IMR-90 (cell line): ENCODE measurements around the gene CHRM4. TPM values are rescaled to one million over a fixed set of nuclear protein-coding genes. Genes with fewer than 3 reads are reported as not detected.

Source experiments
- ATAC-seq: fragments of 200-7000 bp; cut with Tn5 transposase; 2 replicates; pipeline ENCODE4 v1.9.1; 2020; ENCODE audit warnings: low read depth, mild to moderate bottlenecking, moderate library complexity
- BruUV-seq: library from RNA; stranded (reverse); fragments of 400-500 nt; replicated peaks from 2 replicates; lab custom pipeline; 2021; lab: Mats Ljungman, UMichigan
- CTCF ChIA-PET: fragments of 300-600 bp; formaldehyde crosslinking; extraction: SDS; loops from one replicate; lab custom pipeline; 2021; ENCODE audit warnings: antibody characterized with exemption; lab: Yijun Ruan, JAX
- POLR2A ChIA-PET: fragments of 300-600 bp; sonication (Branson Sonifier 250); formaldehyde crosslinking; loops from one replicate; lab custom pipeline; 2022; ENCODE audit warnings: antibody characterized with exemption; ENCODE audit not compliant: unreplicated experiment; lab: Charles Lee
- DNase-seq: peaks from one replicate; pipeline ENCODE4 v3.0.0; 2013
- H2AFZ ChIP-seq: replicated peaks from 2 replicates; pipeline ENCODE3; 2013; ENCODE audit warnings: low read length, mild to moderate bottlenecking; ENCODE audit not compliant: poor library complexity
- H2AK5ac ChIP-seq: 2 replicates; pipeline ENCODE4 v1.6.1; 2013; ENCODE audit warnings: low read depth, low read length, inconsistent platforms
- H2AK9ac ChIP-seq: replicated peaks from 2 replicates; pipeline ENCODE3; 2013; ENCODE audit warnings: mild to moderate bottlenecking, low read depth, low read length, moderate library complexity; ENCODE audit not compliant: poor library complexity
- H2BK120ac ChIP-seq: 2 replicates; pipeline ENCODE4 v1.6.1; 2013; ENCODE audit warnings: low read depth, low read length, inconsistent platforms
- H2BK15ac ChIP-seq: 3 replicates; pipeline ENCODE4 v1.6.1; 2013; ENCODE audit warnings: low read depth, low read length, inconsistent platforms
- H2BK20ac ChIP-seq: 2 replicates; pipeline ENCODE4 v1.6.1; 2013; ENCODE audit warnings: low read depth, mild to moderate bottlenecking, inconsistent platforms, low read length, moderate library complexity
- H2BK5ac ChIP-seq: 2 replicates; pipeline ENCODE4 v1.6.1; 2013; ENCODE audit warnings: mild to moderate bottlenecking, low read depth, low read length, inconsistent platforms; ENCODE audit not compliant: poor library complexity, severe bottlenecking
- H3K14ac ChIP-seq: replicated peaks from 2 replicates; pipeline ENCODE4 v1.6.1; 2013; ENCODE audit warnings: low read depth, low read length, inconsistent platforms
- H3K18ac ChIP-seq: 2 replicates; pipeline ENCODE4 v1.6.1; 2013; ENCODE audit warnings: low read depth, low read length, control low read depth
- H3K23ac ChIP-seq: 2 replicates; pipeline ENCODE4 v1.6.1; 2013; ENCODE audit warnings: low read depth, low read length, inconsistent platforms
- H3K27ac ChIP-seq: 2 replicates; pipeline ENCODE4 v1.5.1; 2013; ENCODE audit warnings: mild to moderate bottlenecking, control low read depth, low read length; ENCODE audit not compliant: insufficient read depth
- H3K27me3 ChIP-seq: 2 replicates; pipeline ENCODE4 v1.6.1; 2013; ENCODE audit warnings: low read length; ENCODE audit not compliant: control insufficient read depth, insufficient read depth
- H3K36me3 ChIP-seq: 2 replicates; pipeline ENCODE4 v1.6.1; 2013; ENCODE audit warnings: low read length, mixed read lengths; ENCODE audit not compliant: control insufficient read depth, insufficient read depth
- H3K4ac ChIP-seq: 2 replicates; pipeline ENCODE4 v1.6.1; 2013; ENCODE audit warnings: low read depth, low read length, inconsistent platforms
- H3K4me1 ChIP-seq: 2 replicates; pipeline ENCODE4 v1.6.1; 2013; ENCODE audit warnings: low read length, mixed read lengths; ENCODE audit not compliant: control insufficient read depth, insufficient read depth
- H3K4me2 ChIP-seq: 2 replicates; pipeline ENCODE4 v1.6.1; 2013; ENCODE audit warnings: low read depth, mild to moderate bottlenecking, control low read depth, low read length, moderate library complexity
- H3K4me3 ChIP-seq: 2 replicates; pipeline ENCODE4 v1.5.1; 2013; ENCODE audit warnings: low read depth, mild to moderate bottlenecking, control low read depth, low read length, moderate library complexity; ENCODE audit not compliant: insufficient read depth
- H3K56ac ChIP-seq: 2 replicates; pipeline ENCODE4 v1.6.1; 2013; ENCODE audit warnings: low read length, inconsistent platforms; ENCODE audit not compliant: insufficient read depth; ENCODE audit errors: extremely low read depth
- H3K79me1 ChIP-seq, 2 experiments: 2 replicates each; pipeline ENCODE4 v1.6.1; 2013; ENCODE audit warnings: low read length in 2 of 2, inconsistent platforms in 1 of 2, low read depth in 1 of 2
- H3K9ac ChIP-seq: 2 replicates; pipeline ENCODE4 v1.6.1; 2013; ENCODE audit warnings: low read depth, low read length, control low read depth
- H3K9me1 ChIP-seq: 2 replicates; pipeline ENCODE4 v1.6.1; 2013; ENCODE audit warnings: low read length, inconsistent platforms; ENCODE audit not compliant: insufficient read depth
- H3K9me3 ChIP-seq: 2 replicates; pipeline ENCODE4 v1.6.1; 2013; ENCODE audit warnings: low read length; ENCODE audit not compliant: control insufficient read depth, insufficient read depth
- H4K20me1 ChIP-seq: 2 replicates; pipeline ENCODE4 v1.6.1; 2013; ENCODE audit warnings: low read length, inconsistent platforms; ENCODE audit not compliant: insufficient read depth
- H4K5ac ChIP-seq: 2 replicates; pipeline ENCODE4 v1.6.1; 2013; ENCODE audit warnings: mild to moderate bottlenecking, low read depth, low read length, control low read depth
- H4K8ac ChIP-seq, 2 experiments: 2 replicates each; pipeline ENCODE4 v1.6.1; 2013; ENCODE audit warnings: low read depth in 2 of 2, low read length in 2 of 2, control low read depth in 1 of 2, inconsistent platforms in 1 of 2
- H4K91ac ChIP-seq: 2 replicates; pipeline ENCODE4 v1.6.1; 2013; ENCODE audit warnings: low read depth, low read length, inconsistent platforms; ENCODE audit not compliant: insufficient read depth
- BHLHE40 ChIP-seq: fragments of 150-350 bp; IDR thresholded peaks from 2 replicates; pipeline ENCODE4 v1.6.1; 2016; ENCODE audit warnings: mild to moderate bottlenecking, low read depth, low read length
- CEBPB ChIP-seq: IDR thresholded peaks from 2 replicates; pipeline ENCODE4 v1.6.1; 2012; ENCODE audit warnings: low read depth, low read length, improper control_type of control experiment
- CHD1 ChIP-seq: IDR thresholded peaks from 2 replicates; pipeline ENCODE4 v1.6.1; 2012; ENCODE audit warnings: low read depth, low read length, improper control_type of control experiment
- FOS ChIP-seq: fragments of 150-350 bp; IDR thresholded peaks from 2 replicates; pipeline ENCODE4 v1.6.1; 2016; ENCODE audit warnings: low read depth, low read length
- MAFK ChIP-seq: IDR thresholded peaks from 2 replicates; pipeline ENCODE4 v1.6.1; 2012; ENCODE audit warnings: low read depth, low read length, improper control_type of control experiment
- MAZ ChIP-seq: IDR thresholded peaks from 2 replicates; pipeline ENCODE4 v1.6.1; 2012; ENCODE audit warnings: low read depth, mild to moderate bottlenecking, low read length, improper control_type of control experiment, moderate library complexity, borderline replicate concordance
- NFE2L2 ChIP-seq: fragments of 150-350 bp; IDR thresholded peaks from 2 replicates; pipeline ENCODE4 v1.6.1; 2016; ENCODE audit warnings: low read depth, mild to moderate bottlenecking, low read length
- POLR2A ChIP-seq: IDR thresholded peaks from 2 replicates; pipeline ENCODE4 v1.6.1; 2012; ENCODE audit warnings: mild to moderate bottlenecking, low read depth, low read length
- RAD21 ChIP-seq: IDR thresholded peaks from 2 replicates; pipeline ENCODE4 v1.6.1; 2012; ENCODE audit warnings: low read length, improper control_type of control experiment
- RCOR1 ChIP-seq: IDR thresholded peaks from 2 replicates; pipeline ENCODE4 v1.6.1; 2012; ENCODE audit warnings: mild to moderate bottlenecking, low read length, improper control_type of control experiment; ENCODE audit not compliant: insufficient replicate concordance
- WGBS, 2 experiments: methylation state at CpG; one replicate each; pipeline versions ENCODE4 v1.1.5 to v1.1.7; 2013; ENCODE audit warnings: missing lambda C conversion rate in 2 of 2; ENCODE audit not compliant: insufficient read length in 1 of 2; ENCODE audit errors: extremely low coverage in 2 of 2; 5-methylcytosine and 5-hydroxymethylcytosine counted together
- dilution Hi-C: fragments of 300-500 bp; cut with HindIII; formaldehyde crosslinking; loops from one replicate; pipeline ENCODE4 v1.14.3; 2018; ENCODE audit warnings: low sequenced_read_pairs; ENCODE audit not compliant: unreplicated experiment
- in situ Hi-C: fragments of 300-500 bp; cut with MboI; formaldehyde crosslinking; loops from 3 replicates; pipeline ENCODE4 v1.14.3; 2019; ENCODE audit warnings: low sequenced_read_pairs, inconsistent platforms, mixed read lengths
- intact Hi-C: fragments of 100-400 bp; cut with micrococcal nuclease; formaldehyde crosslinking; loops from 2 replicates; pipeline ENCODE4 v1.10.0; 2022
- polyA plus RNA-seq, 3 experiments: library from polyadenylated mRNA; depleted of rRNA; stranded (reverse); fragments of >200 nt; gene quantifications; 2 replicates each; pipeline ENCODE4 v1.2.3, GENCODE V29; 2012; ENCODE audit warnings: low replicate concordance in 1 of 3
- total RNA-seq: library from RNA; depleted of rRNA; stranded (reverse); fragments of >200 nt; gene quantifications from 2 replicates; pipeline ENCODE4 v1.2.3, GENCODE V29; 2012
- TF ChIP-seq, protein P1 (sequence below): fragments of 150-350 bp; IDR thresholded peaks from 2 replicates; pipeline ENCODE4 v1.6.1; 2016; ENCODE audit warnings: low read depth, mild to moderate bottlenecking, low read length, moderate library complexity, borderline replicate concordance
- TF ChIP-seq, protein P2 (sequence below): conservative IDR thresholded peaks from 2 replicates; pipeline ENCODE4 v1.5.1; 2012; ENCODE audit warnings: mild to moderate bottlenecking, low read depth, low read length, improper control_type of control experiment

The CHRM4 gene
- total and polyA plus RNA-seq, 2 of the 4 experiments (the other 2 are of a cell fraction): 0.09 to 0.18 TPM

DNA sequence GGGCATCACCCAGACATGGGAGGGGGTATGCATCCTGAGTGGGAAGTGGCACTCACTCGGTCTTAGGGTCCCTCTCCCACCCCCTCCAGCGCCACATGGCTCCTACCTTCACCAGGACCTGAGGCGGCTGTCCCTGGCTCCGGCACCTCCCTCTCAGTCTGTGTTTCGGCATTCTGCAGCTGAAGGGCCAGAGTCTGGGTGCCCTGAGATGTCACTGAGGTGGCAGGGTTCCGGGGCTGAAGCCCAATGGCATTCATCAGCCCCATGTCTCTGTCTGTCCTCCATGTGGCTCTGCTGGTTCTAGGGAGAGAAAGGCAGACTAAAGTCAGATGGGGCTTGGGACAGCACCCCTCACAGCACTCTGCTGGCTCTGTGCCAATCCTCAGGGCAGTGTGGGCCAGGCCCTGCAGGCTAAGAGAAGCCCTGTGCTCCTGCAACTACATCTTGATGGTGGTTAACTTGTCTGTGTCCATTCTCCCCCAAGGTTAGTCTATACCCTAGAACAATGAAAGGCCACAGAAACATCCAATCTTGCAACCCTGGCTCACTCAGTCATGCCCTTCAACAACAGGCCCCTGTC, 16.9 kb upstream of the CHRM4 start:
- H2AK9ac ChIP-seq: no peak overlapping the region
- no TSS peak for BruUV-seq
- H3K9me3 ChIP-seq: no peaks in the 10 kb centered on the region
- H4K91ac ChIP-seq: no peak overlapping the region
- TF ChIP-seq CEBPB (no peak), RAD21 (no peak), MAFK (no peak), FOS (no peak), MAZ (no peak), CHD1 (no peak), NFE2L2 (no peak), RCOR1 (no peak), BHLHE40 (no peak), POLR2A (no peak)
- TF ChIP-seq, protein P1, sequence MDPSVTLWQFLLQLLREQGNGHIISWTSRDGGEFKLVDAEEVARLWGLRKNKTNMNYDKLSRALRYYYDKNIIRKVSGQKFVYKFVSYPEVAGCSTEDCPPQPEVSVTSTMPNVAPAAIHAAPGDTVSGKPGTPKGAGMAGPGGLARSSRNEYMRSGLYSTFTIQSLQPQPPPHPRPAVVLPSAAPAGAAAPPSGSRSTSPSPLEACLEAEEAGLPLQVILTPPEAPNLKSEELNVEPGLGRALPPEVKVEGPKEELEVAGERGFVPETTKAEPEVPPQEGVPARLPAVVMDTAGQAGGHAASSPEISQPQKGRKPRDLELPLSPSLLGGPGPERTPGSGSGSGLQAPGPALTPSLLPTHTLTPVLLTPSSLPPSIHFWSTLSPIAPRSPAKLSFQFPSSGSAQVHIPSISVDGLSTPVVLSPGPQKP: no peak
- TF ChIP-seq, protein P2, sequence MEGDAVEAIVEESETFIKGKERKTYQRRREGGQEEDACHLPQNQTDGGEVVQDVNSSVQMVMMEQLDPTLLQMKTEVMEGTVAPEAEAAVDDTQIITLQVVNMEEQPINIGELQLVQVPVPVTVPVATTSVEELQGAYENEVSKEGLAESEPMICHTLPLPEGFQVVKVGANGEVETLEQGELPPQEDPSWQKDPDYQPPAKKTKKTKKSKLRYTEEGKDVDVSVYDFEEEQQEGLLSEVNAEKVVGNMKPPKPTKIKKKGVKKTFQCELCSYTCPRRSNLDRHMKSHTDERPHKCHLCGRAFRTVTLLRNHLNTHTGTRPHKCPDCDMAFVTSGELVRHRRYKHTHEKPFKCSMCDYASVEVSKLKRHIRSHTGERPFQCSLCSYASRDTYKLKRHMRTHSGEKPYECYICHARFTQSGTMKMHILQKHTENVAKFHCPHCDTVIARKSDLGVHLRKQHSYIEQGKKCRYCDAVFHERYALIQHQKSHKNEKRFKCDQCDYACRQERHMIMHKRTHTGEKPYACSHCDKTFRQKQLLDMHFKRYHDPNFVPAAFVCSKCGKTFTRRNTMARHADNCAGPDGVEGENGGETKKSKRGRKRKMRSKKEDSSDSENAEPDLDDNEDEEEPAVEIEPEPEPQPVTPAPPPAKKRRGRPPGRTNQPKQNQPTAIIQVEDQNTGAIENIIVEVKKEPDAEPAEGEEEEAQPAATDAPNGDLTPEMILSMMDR: no peak
- no peak overlapping the region for H3K4ac ChIP-seq
- no peak overlapping the region for H3K4me2 ChIP-seq
- H3K56ac ChIP-seq: no peak overlapping the region
- in situ Hi-C loops (no loop called here), intact Hi-C loops (no loop called here), dilution Hi-C loops (no loop called here)
- H2BK20ac ChIP-seq: no peak overlapping the region
- H2BK120ac ChIP-seq: no peak overlapping the region
- H3K79me1 ChIP-seq: peaks cover 0 to 12% of the 10 kb centered on the region in 2 experiments; a peak in 3 of 4 replicates
- no peak overlapping the region for H3K4me3 ChIP-seq
- H3K27ac ChIP-seq: no peak overlapping the region
- H3K9ac ChIP-seq: no peak overlapping the region
- peaks cover 24% of the 10 kb centered on the region for H3K36me3 ChIP-seq
- H4K8ac ChIP-seq: no peak overlapping the region
- DNase-seq: no peak
- H2AK5ac ChIP-seq: no peak overlapping the region
- no peak overlapping the region for H3K14ac ChIP-seq
- no peaks in the 10 kb centered on the region; the same call in 1 of the 2 replicates for H4K20me1 ChIP-seq
- no peak overlapping the region for H4K5ac ChIP-seq
- no peak overlapping the region for H2AFZ ChIP-seq
- no CpG with 5 or more reads among the region's 6 CpGs for WGBS, 2 experiments
- H3K27me3 ChIP-seq: no peaks in the 10 kb centered on the region
- POLR2A ChIA-PET: interaction anchor here (0.7 kb wide), 1 partner anchor 417 kb away, joined by 5 read pairs; no protein-coding TSS in a partner anchor
- peaks cover 11% of the 10 kb centered on the region for H3K9me1 ChIP-seq
- H2BK15ac ChIP-seq: no peak overlapping the region
- H3K18ac ChIP-seq: no peak overlapping the region
- no peak for ATAC-seq
- H2BK5ac ChIP-seq: no peak overlapping the region
- H3K23ac ChIP-seq: no peak overlapping the region
- CTCF ChIA-PET: interaction anchor here (2.0 kb wide), 1 partner anchor 16 kb away, joined by 7 read pairs; no protein-coding TSS in a partner anchor
- peaks cover 8% of the 10 kb centered on the region; the same call in 1 of the 2 replicates for H3K4me1 ChIP-seq
